Activated naive CD4-positive, alpha-beta T cell (primary cell): Measurements from ENCODE around the gene HTR6.

Experiments used
- DNase-seq, 4 experiments: peaks; one replicate each; lab custom pipeline; 2025; lab: John Stamatoyannopoulos, UW

Gene HTR6

DNA sequence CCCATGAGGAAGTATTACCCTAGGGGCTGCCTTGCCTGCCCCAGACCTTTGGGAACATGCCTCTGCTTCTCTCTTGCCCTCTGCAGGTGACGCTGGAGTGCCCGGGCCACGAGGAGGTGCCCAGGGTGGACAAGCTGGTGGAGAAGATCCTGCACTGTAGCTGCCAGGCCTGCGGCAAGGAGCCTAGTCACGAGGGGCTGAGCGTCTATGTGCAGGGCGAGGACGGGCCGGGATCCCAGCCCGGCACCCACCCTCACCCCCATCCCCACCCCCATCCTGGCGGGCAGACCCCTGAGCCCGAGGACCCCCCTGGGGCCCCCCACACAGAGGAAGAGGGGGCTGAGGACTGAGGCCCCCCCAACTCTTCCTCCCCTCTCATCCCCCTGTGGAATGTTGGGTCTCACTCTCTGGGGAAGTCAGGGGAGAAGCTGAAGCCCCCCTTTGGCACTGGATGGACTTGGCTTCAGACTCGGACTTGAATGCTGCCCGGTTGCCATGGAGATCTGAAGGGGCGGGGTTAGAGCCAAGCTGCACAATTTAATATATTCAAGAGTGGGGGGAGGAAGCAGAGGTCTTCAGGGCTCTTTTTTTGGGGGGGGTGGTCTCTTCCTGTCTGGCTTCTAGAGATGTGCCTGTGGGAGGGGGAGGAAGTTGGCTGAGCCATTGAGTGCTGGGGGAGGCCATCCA, 7.8 kb upstream of the HTR6 start:
- no peak for DNase-seq

DNA sequence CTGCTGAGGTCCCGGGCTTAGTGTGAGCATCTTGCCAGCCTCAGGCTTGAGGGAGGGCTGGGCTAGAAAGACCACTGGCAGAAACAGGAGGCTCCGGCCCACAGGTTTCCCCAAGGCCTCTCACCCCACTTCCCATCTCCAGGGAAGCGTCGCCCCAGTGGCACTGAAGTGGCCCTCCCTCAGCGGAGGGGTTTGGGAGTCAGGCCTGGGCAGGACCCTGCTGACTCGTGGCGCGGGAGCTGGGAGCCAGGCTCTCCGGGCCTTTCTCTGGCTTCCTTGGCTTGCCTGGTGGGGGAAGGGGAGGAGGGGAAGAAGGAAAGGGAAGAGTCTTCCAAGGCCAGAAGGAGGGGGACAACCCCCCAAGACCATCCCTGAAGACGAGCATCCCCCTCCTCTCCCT, 7.2 kb upstream of the HTR6 start:
- DNase-seq, result no peak

GRCh38 chr1:19658186-19658585, 6.5 kb upstream of the HTR6 start:
- DNase-seq, result no peak

DNA sequence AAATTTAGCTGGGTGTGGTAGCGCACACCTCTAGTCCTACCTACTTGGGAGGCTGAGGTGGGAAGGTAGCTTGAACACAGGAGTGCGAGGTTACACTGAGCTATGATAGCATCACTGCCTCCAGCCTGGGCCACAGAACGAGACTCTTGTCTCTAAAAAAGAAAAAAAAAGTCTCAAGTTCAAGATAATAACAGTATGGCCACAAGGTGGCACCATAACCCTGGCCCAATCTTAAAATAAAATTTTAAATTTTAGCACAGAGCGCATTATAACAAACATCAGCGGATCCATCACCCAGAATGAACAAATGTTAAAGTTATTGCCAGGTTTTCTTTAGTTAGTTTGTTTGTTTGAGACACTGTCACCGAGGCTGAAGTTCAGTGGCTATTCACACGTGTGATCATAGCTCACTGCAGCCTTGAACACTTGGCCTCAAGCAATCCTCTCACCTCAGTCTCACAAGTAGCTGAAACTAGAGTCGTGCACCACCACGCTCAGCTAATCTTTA, 2.9 kb upstream of the HTR6 start:
- DNase-seq, result peak in 2 of 4 experiments; percentile 16 to 35

- DNase-seq, result no peak
Observed at GRCh38 chr1:19662313-19662712, 2.4 kb upstream of the HTR6 start.

GRCh38 chr1:19665186-19665495, 466 bp downstream of the HTR6 start:
- DNase-seq, result no peak

DNA sequence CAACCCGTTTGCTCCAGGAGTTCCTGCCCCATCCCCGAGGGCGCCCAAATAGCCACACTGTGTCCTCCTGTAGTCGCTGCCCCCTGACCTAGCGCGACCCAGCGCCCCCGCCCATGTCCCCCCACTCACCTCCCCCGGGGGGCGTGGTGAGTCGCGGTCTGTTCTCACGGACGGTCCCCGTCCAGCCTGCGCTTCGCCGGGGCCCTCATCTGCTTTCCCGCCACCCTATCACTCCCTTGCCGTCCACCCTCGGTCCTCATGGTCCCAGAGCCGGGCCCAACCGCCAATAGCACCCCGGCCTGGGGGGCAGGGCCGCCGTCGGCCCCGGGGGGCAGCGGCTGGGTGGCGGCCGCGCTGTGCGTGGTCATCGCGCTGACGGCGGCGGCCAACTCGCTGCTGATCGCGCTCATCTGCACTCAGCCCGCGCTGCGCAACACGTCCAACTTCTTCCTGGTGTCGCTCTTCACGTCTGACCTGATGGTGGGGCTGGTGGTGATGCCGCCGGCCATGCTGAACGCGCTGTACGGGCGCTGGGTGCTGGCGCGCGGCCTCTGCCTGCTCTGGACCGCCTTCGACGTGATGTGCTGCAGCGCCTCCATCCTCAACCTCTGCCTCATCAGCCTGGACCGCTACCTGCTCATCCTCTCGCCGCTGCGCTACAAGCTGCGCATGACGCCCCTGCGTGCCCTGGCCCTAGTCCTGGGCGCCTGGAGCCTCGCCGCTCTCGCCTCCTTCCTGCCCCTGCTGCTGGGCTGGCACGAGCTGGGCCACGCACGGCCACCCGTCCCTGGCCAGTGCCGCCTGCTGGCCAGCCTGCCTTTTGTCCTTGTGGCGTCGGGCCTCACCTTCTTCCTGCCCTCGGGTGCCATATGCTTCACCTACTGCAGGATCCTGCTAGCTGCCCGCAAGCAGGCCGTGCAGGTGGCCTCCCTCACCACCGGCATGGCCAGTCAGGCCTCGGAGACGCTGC, 1.1 kb downstream of the HTR6 start:
- no peak for DNase-seq

- no peak for DNase-seq
Observed at GRCh38 chr1:19668888-19669287, 4.2 kb downstream of the HTR6 start.

GRCh38 chr1:19670787-19671186, 6.1 kb downstream of the HTR6 start:
- DNase-seq, result no peak

- no peak for DNase-seq
Observed at GRCh38 chr1:19672237-19672636, 7.6 kb downstream of the HTR6 start.

DNA sequence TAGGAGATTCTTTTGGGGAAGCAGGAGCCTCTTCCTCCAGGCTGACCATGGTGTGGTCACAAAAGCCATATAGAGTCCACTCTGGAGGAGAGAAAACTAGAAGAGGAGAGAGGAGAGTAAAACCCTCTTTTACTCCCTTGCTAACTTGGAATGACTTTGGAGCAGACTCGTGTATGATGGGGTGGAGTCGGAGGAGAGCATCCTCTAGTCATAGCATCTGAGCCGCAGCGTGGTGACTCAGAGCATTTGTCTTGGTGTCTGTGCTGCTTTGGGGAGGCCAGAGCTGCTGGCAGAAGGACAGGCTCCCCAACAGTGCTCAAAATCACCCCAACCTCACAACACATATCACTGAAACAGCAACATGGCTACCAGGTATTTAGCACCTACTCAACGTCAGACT, 11.1 kb downstream of the HTR6 start:
- DNase-seq, result no peak

- DNase-seq, result no peak
Observed at GRCh38 chr1:19676438-19676922, 11.8 kb downstream of the HTR6 start.

DNA sequence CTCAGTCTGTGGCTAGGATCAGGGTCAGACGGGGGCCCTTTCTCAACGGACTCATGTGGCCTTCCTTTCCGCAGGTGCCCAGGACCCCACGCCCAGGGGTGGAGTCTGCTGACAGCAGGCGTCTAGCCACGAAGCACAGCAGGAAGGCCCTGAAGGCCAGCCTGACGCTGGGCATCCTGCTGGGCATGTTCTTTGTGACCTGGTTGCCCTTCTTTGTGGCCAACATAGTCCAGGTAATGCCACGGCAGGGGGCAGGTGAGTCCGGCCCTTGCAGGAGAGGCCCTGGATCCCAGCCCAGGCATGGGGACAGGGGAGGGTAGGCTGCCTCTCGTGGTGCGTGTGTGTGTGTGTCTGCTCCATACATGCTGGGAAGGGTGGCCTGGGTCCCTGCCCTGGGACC, 13.8 kb downstream of the HTR6 start:
- DNase-seq, result no peak

- DNase-seq, result no peak
Observed at GRCh38 chr1:19678931-19679453, 14.3 kb downstream of the HTR6 start.

DNA sequence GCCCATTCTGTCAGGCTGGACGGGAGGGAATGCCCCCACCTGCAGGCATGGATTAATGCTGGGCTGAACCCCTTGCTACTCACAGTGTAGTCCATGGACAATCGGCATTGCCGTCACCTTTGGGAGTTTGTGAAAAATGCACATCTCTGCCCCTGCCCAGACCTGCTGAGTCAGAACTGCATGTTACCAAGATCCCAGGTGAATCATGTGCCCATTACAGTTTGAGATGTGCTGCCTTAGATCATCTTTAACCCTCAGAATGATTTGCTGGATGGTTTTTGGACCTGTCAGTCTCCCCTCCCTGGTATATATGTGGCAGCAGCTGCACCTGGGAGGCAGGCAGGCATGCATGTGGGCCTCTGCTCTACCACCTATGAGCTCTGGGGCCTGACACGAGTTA, 15.0 kb downstream of the HTR6 start:
- DNase-seq, result no peak

GRCh38 chr1:19680644-19681043, 16.0 kb downstream of the HTR6 start:
- no peak for DNase-seq

DNA sequence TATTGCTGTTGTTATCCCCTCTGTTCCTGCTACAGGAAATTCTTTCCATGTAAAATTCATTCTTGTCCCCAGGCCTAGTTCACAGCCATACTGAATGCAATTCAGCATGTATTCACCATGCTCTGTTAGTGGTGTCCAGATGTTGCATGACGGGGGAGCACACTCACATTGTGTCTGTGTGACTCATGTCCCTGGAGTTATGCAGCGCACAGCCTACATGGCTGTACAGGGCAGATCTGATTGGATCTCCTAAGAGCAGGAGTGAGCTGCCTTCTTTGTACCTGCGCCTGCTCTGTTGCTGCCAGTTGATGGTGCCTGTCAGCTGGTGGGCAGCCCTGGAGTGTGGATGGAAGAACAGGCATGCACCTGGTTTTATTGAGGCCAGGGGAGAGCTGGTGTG, 17.6 kb downstream of the HTR6 start:
- no peak for DNase-seq

DNA sequence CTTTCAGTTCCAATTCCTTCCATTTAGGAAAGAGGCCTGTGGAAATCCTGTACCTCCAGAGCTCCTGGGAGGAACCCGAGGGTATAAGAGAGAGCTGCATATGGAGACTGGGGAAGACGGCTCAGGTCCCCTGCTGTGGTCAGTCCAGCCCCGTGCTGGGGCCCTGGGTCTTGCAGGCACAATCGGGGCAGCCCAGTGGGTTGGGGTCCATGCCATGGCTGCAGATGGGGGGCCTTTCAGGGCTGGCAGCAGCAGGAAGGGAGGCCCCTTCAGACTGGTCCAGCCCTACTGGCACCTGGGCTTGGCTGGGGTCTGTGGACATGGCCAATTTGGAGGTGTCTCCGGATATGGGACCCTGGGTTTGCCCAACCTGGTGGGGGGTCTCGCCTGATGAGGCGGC, 18.2 kb downstream of the HTR6 start:
- DNase-seq, result no peak

DNA sequence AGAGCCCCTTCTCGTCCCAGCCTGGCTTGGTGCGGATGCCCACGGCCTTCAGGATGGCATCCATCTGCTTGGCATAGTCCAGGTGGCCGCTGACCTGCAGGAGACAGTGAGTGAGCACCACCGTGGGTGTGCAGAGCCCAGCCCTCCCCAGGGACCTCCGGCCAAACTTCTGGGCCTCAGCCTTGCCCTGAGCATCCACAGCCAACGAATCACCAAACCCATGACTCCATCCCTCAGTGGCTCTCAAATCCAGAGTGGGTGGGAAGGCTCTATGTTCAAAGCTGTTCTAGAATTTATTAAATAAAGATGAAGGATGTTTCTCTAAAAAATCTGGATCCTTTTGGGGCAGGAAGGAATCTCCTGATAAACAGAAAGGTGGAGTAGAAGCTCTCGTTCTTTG, 18.7 kb downstream of the HTR6 start:
- no peak for DNase-seq

- no peak for DNase-seq
Observed at GRCh38 chr1:19684677-19685076, 20.0 kb downstream of the HTR6 start.

DNA sequence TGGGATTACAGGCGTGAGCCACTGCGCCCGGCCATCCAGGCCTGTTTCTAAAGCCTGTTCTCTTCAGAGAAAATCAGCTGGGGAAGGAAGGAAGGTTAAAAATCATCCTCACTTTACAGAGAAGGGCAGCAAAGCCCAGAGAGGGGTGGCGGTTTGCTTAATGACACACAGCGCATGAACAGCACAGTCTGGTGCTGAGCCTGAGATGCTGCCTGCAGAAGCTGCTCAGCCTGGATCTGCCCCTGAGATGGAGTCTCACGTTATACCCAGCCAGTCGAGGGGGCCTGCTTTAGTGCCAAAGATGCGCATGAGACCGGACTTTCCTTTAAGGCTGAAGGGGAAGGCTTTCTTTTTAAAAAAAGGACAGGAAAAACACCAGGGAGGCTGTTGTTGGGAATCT, 21.3 kb downstream of the HTR6 start:
- DNase-seq, result no peak

DNA sequence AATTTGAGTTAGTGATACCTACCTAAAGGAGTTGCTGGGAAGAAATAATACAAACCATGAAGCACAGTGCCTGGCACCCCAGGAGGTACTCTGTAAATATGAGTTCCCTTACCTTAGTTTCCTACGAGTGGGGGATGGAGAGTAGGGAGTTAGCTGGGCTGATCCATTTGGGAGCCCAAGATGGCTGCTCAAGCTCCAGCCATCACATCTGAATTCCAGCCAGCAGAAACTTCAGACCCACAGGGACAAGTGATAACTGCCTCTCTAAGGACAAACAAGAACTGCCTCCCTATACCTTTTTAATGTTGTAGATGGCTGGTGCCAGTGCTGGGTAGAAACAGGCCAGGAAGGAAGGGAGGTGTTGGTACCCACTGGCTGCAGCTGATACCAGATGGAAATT, 22.7 kb downstream of the HTR6 start:
- DNase-seq, result no peak
